ENCODE data around the gene ZDHHC11B.
"Not testable (repeated sequence)": the region's sequence is repeated elsewhere in the genome, so short reads cannot be mapped to it uniquely, and the experiment has no call there.

DNA sequence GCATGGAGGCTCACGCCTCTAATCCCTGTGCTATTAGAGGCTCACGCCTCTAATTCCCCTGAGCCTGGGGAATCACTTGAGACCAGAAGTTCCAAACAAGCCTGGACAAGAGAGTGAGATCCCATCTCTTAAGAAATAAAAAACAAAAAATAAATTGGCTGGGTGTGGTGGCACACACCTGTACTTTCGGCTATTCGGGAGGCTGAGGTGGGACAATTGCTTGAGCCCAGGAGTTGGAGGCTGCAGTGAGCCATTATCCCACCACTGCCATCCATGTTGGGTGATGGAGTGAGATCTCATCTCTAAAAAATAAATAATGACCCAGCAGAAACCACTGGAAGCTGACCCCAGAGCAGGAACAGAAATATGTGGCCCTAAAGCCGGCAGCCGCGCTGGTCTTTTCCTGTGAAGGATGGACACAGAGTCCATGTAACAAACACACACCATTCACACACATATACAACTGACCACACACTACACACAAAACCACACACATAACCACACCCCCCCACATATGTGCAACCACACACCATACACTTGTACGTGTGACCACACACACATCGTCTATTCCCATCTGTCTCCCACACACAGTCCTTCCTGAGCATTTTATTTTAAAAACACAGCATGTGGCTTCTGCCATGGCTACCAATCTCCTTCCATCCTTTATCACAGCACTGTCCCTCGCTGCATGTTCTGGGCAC lies 51.6 kb downstream of the ZDHHC11B start:
- TF ChIP-seq, protein P1, sequence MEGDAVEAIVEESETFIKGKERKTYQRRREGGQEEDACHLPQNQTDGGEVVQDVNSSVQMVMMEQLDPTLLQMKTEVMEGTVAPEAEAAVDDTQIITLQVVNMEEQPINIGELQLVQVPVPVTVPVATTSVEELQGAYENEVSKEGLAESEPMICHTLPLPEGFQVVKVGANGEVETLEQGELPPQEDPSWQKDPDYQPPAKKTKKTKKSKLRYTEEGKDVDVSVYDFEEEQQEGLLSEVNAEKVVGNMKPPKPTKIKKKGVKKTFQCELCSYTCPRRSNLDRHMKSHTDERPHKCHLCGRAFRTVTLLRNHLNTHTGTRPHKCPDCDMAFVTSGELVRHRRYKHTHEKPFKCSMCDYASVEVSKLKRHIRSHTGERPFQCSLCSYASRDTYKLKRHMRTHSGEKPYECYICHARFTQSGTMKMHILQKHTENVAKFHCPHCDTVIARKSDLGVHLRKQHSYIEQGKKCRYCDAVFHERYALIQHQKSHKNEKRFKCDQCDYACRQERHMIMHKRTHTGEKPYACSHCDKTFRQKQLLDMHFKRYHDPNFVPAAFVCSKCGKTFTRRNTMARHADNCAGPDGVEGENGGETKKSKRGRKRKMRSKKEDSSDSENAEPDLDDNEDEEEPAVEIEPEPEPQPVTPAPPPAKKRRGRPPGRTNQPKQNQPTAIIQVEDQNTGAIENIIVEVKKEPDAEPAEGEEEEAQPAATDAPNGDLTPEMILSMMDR (conservative IDR thresholded peaks at IDR 0.05 in 1 of 2, IDR thresholded peaks at IDR 0.05 in 1 of 2; ENCODE audit: low read depth in 1 of 2, low read length in 2 of 2) = not testable (repeated sequence)
- not testable (repeated sequence) for TF ChIP-seq EZH2 (IDR thresholded peaks at IDR 0.05; ENCODE audit: low read length, missing control alignments)
